Measurements from ENCODE around the gene IFI44L. TPM values are rescaled to one million over a fixed set of nuclear protein-coding genes. Genes with fewer than 3 reads are reported as not detected.

IFI44L gene
- total RNA-seq, 1 experiment from 2014 or later, result 1.4 TPM

GRCh38 chr1:78688697-78689096 lies 68.4 kb downstream of the IFI44L start:
- DNase-seq (ENCODE audit: low spot score), result peak; percentile 16

DNA sequence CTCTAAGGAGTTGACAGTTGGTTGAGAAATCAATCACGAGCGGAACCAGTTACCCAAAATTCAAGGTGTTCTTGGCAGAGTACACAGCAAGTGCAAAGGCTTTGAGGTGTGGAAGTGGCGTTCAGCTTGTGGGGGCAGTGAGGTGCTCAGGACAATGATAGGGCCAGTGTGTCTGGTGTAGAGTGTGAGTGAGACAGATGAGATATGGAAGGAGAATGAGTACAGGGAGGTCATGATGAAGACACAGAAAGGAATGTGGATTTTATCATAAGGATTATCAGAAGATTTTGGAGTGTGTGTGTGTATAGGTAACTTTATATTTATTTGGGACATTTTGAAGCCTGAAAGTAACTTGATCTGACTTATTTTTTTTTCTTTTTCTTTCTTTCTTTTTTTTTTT lies 70.3 kb downstream of the IFI44L start:
- no peak for DNase-seq (ENCODE audit: low spot score)

DNA sequence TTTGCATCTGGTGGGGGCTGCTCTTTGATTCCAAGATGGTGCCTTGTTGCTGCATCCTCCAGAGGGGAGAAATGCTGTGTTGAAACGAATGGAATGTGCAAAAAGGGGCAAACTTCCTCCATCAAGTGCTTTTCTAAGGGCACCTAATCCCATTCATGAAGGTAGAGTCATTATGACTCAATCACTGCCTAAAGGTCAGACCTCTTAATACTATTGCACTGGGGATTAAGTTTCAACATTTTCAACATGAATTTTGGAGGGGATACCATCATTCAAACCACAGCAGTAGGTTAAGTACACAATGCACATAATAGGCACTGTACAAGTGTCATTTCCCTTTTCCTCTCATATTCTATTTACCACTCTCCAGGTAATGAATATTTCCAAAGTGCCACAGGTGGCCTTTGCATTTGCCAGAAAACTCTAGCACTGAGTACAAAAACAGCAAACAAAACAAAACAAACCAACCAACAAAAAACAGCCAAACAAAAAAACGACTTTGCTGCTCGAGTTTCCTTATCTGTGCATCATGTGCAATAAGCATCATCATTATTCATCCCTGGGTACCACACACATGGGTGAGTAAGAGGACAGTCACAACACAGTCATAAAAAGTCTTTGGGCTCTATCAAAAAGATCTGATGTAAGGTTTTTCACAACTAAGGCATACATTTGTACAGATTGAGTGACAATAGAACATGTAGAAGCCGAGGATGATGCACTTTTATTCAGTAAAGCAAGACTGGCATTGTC lies 71.9 kb downstream of the IFI44L start:
- DNase-seq (ENCODE audit: low spot score), result no peak

Other genes with a start within 250 kb of the IFI44L start
- not detected in 2 replicates for gene PTGFR, start 129.5 kb upstream of the IFI44L start, total RNA-seq (2014; rRNA removed; shearing (Covaris generic))
- gene IFI44, start 29.4 kb downstream of the IFI44L start, total RNA-seq (2014; rRNA removed; shearing (Covaris generic)), result 12.2 and 24.6 TPM in 2 replicates